IMR-90 (cell line): Measurements from ENCODE around the gene GAB1. TPM values are rescaled to one million over a fixed set of nuclear protein-coding genes. Genes with fewer than 3 reads are reported as not detected.

ENCODE experiments used
- ATAC-seq: fragments of 200-7000 bp; cut with Tn5 transposase; 2 replicates; pipeline ENCODE4 v1.9.1; 2020; ENCODE audit warnings: low read depth, mild to moderate bottlenecking, moderate library complexity
- BruUV-seq: library from RNA; stranded (reverse); fragments of 400-500 nt; replicated peaks from 2 replicates; lab custom pipeline; 2021; lab: Mats Ljungman, UMichigan
- CTCF ChIA-PET: fragments of 300-600 bp; formaldehyde crosslinking; extraction: SDS; loops from one replicate; lab custom pipeline; 2021; ENCODE audit warnings: antibody characterized with exemption; lab: Yijun Ruan, JAX
- POLR2A ChIA-PET: fragments of 300-600 bp; sonication (Branson Sonifier 250); formaldehyde crosslinking; loops from one replicate; lab custom pipeline; 2022; ENCODE audit warnings: antibody characterized with exemption; ENCODE audit not compliant: unreplicated experiment; lab: Charles Lee
- DNase-seq: peaks from one replicate; pipeline ENCODE4 v3.0.0; 2013
- H2AFZ ChIP-seq: replicated peaks from 2 replicates; pipeline ENCODE3; 2013; ENCODE audit warnings: low read length, mild to moderate bottlenecking; ENCODE audit not compliant: poor library complexity
- H2AK5ac ChIP-seq: 2 replicates; pipeline ENCODE4 v1.6.1; 2013; ENCODE audit warnings: low read depth, low read length, inconsistent platforms
- H2AK9ac ChIP-seq: replicated peaks from 2 replicates; pipeline ENCODE3; 2013; ENCODE audit warnings: mild to moderate bottlenecking, low read depth, low read length, moderate library complexity; ENCODE audit not compliant: poor library complexity
- H2BK120ac ChIP-seq: 2 replicates; pipeline ENCODE4 v1.6.1; 2013; ENCODE audit warnings: low read depth, low read length, inconsistent platforms
- H2BK15ac ChIP-seq: 3 replicates; pipeline ENCODE4 v1.6.1; 2013; ENCODE audit warnings: low read depth, low read length, inconsistent platforms
- H2BK20ac ChIP-seq: 2 replicates; pipeline ENCODE4 v1.6.1; 2013; ENCODE audit warnings: low read depth, mild to moderate bottlenecking, inconsistent platforms, low read length, moderate library complexity
- H2BK5ac ChIP-seq: 2 replicates; pipeline ENCODE4 v1.6.1; 2013; ENCODE audit warnings: mild to moderate bottlenecking, low read depth, low read length, inconsistent platforms; ENCODE audit not compliant: poor library complexity, severe bottlenecking
- H3K14ac ChIP-seq: replicated peaks from 2 replicates; pipeline ENCODE4 v1.6.1; 2013; ENCODE audit warnings: low read depth, low read length, inconsistent platforms
- H3K18ac ChIP-seq: 2 replicates; pipeline ENCODE4 v1.6.1; 2013; ENCODE audit warnings: low read depth, low read length, control low read depth
- H3K23ac ChIP-seq: 2 replicates; pipeline ENCODE4 v1.6.1; 2013; ENCODE audit warnings: low read depth, low read length, inconsistent platforms
- H3K27ac ChIP-seq: 2 replicates; pipeline ENCODE4 v1.5.1; 2013; ENCODE audit warnings: mild to moderate bottlenecking, control low read depth, low read length; ENCODE audit not compliant: insufficient read depth
- H3K27me3 ChIP-seq: 2 replicates; pipeline ENCODE4 v1.6.1; 2013; ENCODE audit warnings: low read length; ENCODE audit not compliant: control insufficient read depth, insufficient read depth
- H3K36me3 ChIP-seq: 2 replicates; pipeline ENCODE4 v1.6.1; 2013; ENCODE audit warnings: low read length, mixed read lengths; ENCODE audit not compliant: control insufficient read depth, insufficient read depth
- H3K4ac ChIP-seq: 2 replicates; pipeline ENCODE4 v1.6.1; 2013; ENCODE audit warnings: low read depth, low read length, inconsistent platforms
- H3K4me1 ChIP-seq: 2 replicates; pipeline ENCODE4 v1.6.1; 2013; ENCODE audit warnings: low read length, mixed read lengths; ENCODE audit not compliant: control insufficient read depth, insufficient read depth
- H3K4me2 ChIP-seq: 2 replicates; pipeline ENCODE4 v1.6.1; 2013; ENCODE audit warnings: low read depth, mild to moderate bottlenecking, control low read depth, low read length, moderate library complexity
- H3K4me3 ChIP-seq: 2 replicates; pipeline ENCODE4 v1.5.1; 2013; ENCODE audit warnings: low read depth, mild to moderate bottlenecking, control low read depth, low read length, moderate library complexity; ENCODE audit not compliant: insufficient read depth
- H3K56ac ChIP-seq: 2 replicates; pipeline ENCODE4 v1.6.1; 2013; ENCODE audit warnings: low read length, inconsistent platforms; ENCODE audit not compliant: insufficient read depth; ENCODE audit errors: extremely low read depth
- H3K79me1 ChIP-seq, 2 experiments: 2 replicates each; pipeline ENCODE4 v1.6.1; 2013; ENCODE audit warnings: low read length in 2 of 2, inconsistent platforms in 1 of 2, low read depth in 1 of 2
- H3K9ac ChIP-seq: 2 replicates; pipeline ENCODE4 v1.6.1; 2013; ENCODE audit warnings: low read depth, low read length, control low read depth
- H3K9me1 ChIP-seq: 2 replicates; pipeline ENCODE4 v1.6.1; 2013; ENCODE audit warnings: low read length, inconsistent platforms; ENCODE audit not compliant: insufficient read depth
- H3K9me3 ChIP-seq: 2 replicates; pipeline ENCODE4 v1.6.1; 2013; ENCODE audit warnings: low read length; ENCODE audit not compliant: control insufficient read depth, insufficient read depth
- H4K20me1 ChIP-seq: 2 replicates; pipeline ENCODE4 v1.6.1; 2013; ENCODE audit warnings: low read length, inconsistent platforms; ENCODE audit not compliant: insufficient read depth
- H4K5ac ChIP-seq: 2 replicates; pipeline ENCODE4 v1.6.1; 2013; ENCODE audit warnings: mild to moderate bottlenecking, low read depth, low read length, control low read depth
- H4K8ac ChIP-seq, 2 experiments: 2 replicates each; pipeline ENCODE4 v1.6.1; 2013; ENCODE audit warnings: low read depth in 2 of 2, low read length in 2 of 2, control low read depth in 1 of 2, inconsistent platforms in 1 of 2
- H4K91ac ChIP-seq: 2 replicates; pipeline ENCODE4 v1.6.1; 2013; ENCODE audit warnings: low read depth, low read length, inconsistent platforms; ENCODE audit not compliant: insufficient read depth
- SMC3 ChIP-seq: fragments of 150-350 bp; IDR thresholded peaks from 2 replicates; pipeline ENCODE4 v1.6.1; 2016; ENCODE audit warnings: low read depth, mild to moderate bottlenecking, antibody characterized with exemption, low read length, moderate library complexity
- WGBS, 2 experiments: methylation state at CpG; one replicate each; pipeline versions ENCODE4 v1.1.5 to v1.1.7; 2013; ENCODE audit warnings: missing lambda C conversion rate in 2 of 2; ENCODE audit not compliant: insufficient read length in 1 of 2; ENCODE audit errors: extremely low coverage in 2 of 2; 5-methylcytosine and 5-hydroxymethylcytosine counted together
- dilution Hi-C: fragments of 300-500 bp; cut with HindIII; formaldehyde crosslinking; loops from one replicate; pipeline ENCODE4 v1.14.3; 2018; ENCODE audit warnings: low sequenced_read_pairs; ENCODE audit not compliant: unreplicated experiment
- in situ Hi-C: fragments of 300-500 bp; cut with MboI; formaldehyde crosslinking; loops from 3 replicates; pipeline ENCODE4 v1.14.3; 2019; ENCODE audit warnings: low sequenced_read_pairs, inconsistent platforms, mixed read lengths
- intact Hi-C: fragments of 100-400 bp; cut with micrococcal nuclease; formaldehyde crosslinking; loops from 2 replicates; pipeline ENCODE4 v1.10.0; 2022
- polyA plus RNA-seq, 3 experiments: library from polyadenylated mRNA; depleted of rRNA; stranded (reverse); fragments of >200 nt; gene quantifications; 2 replicates each; pipeline ENCODE4 v1.2.3, GENCODE V29; 2012; ENCODE audit warnings: low replicate concordance in 1 of 3
- total RNA-seq: library from RNA; depleted of rRNA; stranded (reverse); fragments of >200 nt; gene quantifications from 2 replicates; pipeline ENCODE4 v1.2.3, GENCODE V29; 2012

Gene GAB1
- total and polyA plus RNA-seq, 2 of the 4 experiments (the other 2 are of a cell fraction), result 2.8 to 12.0 TPM

DNA sequence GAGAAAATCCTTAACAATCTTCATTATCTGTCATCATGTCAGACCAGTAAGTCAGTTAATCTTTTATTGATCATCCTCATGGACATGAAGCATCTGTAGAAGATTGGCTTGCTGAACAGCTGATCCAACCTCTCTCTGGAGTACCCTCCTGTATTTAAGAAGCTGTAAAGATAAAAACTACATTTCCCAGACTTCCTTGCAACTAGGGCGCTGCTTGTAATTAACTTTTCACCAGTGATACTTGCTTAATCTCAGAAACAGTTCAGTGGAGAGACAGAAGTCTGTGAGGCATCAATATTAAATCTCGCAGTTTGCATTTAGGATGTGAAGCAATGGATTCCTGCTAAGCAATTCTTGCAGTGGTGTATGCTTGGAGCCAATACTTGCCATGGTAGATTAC, 140.8 kb downstream of the GAB1 start:
- no peak overlapping the region for H2BK15ac ChIP-seq
- no peak overlapping the region for H2BK5ac ChIP-seq
- H2BK20ac ChIP-seq, result no peak overlapping the region
- H4K91ac ChIP-seq, result no peak overlapping the region
- no peak overlapping the region for H3K56ac ChIP-seq
- no peak overlapping the region for H3K9ac ChIP-seq
- dilution Hi-C loops, result no loop called here
- no peak overlapping the region for H3K4me3 ChIP-seq
- no peak overlapping the region for H2AFZ ChIP-seq
- ATAC-seq (no peak), DNase-seq (no peak)
- no peak overlapping the region for H3K27ac ChIP-seq
- H3K18ac ChIP-seq, result no peak overlapping the region
- intact Hi-C loops, result no loop called here
- H2AK9ac ChIP-seq, result no peak overlapping the region
- no peak overlapping the region for H3K23ac ChIP-seq
- no peak overlapping the region for H2BK120ac ChIP-seq
- H3K4me1 ChIP-seq, result no peaks in the 10 kb centered on the region
- H3K4me2 ChIP-seq, result no peak overlapping the region
- in situ Hi-C loops, result no loop called here
- no peak for TF ChIP-seq SMC3
- no peaks in the 10 kb centered on the region for H3K9me3 ChIP-seq
- no peak overlapping the region for H4K8ac ChIP-seq
- no peak overlapping the region for H4K5ac ChIP-seq
- CTCF ChIA-PET, result no interaction called here
- H3K79me1 ChIP-seq, result no peaks in the 10 kb centered on the region
- no peak overlapping the region for H3K14ac ChIP-seq
- H3K9me1 ChIP-seq, result no peaks in the 10 kb centered on the region
- no CpG with 5 or more reads among the region's 2 CpGs for WGBS, 2 experiments
- no TSS peak for BruUV-seq
- no peaks in the 10 kb centered on the region for H4K20me1 ChIP-seq
- H3K36me3 ChIP-seq, result peaks cover under 1% of the 10 kb centered on the region; the same call in 1 of the 2 replicates
- no peak overlapping the region for H2AK5ac ChIP-seq
- no peak overlapping the region for H3K4ac ChIP-seq
- POLR2A ChIA-PET, result no interaction called here
- no peaks in the 10 kb centered on the region for H3K27me3 ChIP-seq
